RWPE1 (cell line): Measurements from ENCODE around the gene MAP1LC3A.
A peak's percentile ranks its signal among the peaks of the same experiment; 100 is the strongest.
"Not testable (repeated sequence)": the region's sequence is repeated elsewhere in the genome, so short reads cannot be mapped to it uniquely, and the experiment has no call there.

Experiments used
- CTCF ChIA-PET: fragments of 350-600 bp; sonication (Branson Sonifier 250); formaldehyde crosslinking; extraction: SDS; loops from one replicate; lab custom pipeline; 2021; lab: Yijun Ruan, JAX
- POLR2A ChIA-PET: fragments of 400-600 bp; formaldehyde crosslinking; extraction: SDS; loops from one replicate; lab custom pipeline; 2020; ENCODE audit warnings: antibody characterized with exemption; ENCODE audit not compliant: low non-redundant PET; lab: Yijun Ruan, JAX
- DNase-seq: peaks from one replicate; pipeline ENCODE4 v3.0.0; 2012; ENCODE audit warnings: low spot score
- H3K27ac ChIP-seq: fragments of 450-650 bp; 2 replicates; pipeline ENCODE4 v1.5.1; 2017
- CTCF ChIP-seq: fragments of 450-650 bp; conservative IDR thresholded peaks from 2 replicates; pipeline ENCODE4 v1.5.1; 2017; ENCODE audit warnings: low read depth, mild to moderate bottlenecking

Gene MAP1LC3A

GRCh38 chr20:34558320-34559218, at the start of gene MAP1LC3A:
Gene MAP1LC3A (plus strand): TSS chr20:34558718. CDS start chr20:34558869, 151 bp downstream.
- peak; percentile 99 for DNase-seq
- H3K27ac ChIP-seq: peak within 1 kb of the TSS; percentile 74
- ChIA-PET CTCF (interaction anchor here (0.9 to 1.7 kb wide), 4 partner anchors 9 to 256 kb away, joined by 3 to 6 read pairs (median 4); partner anchors contain the start of gene AHCY), POLR2A (interaction anchor here (0.6 to 1.4 kb wide), 3 partner anchors 38 to 92 kb away, joined by 3 to 6 read pairs (median 3); partner anchors contain the start of gene DYNLRB1)
- no peak for TF ChIP-seq CTCF

DNA sequence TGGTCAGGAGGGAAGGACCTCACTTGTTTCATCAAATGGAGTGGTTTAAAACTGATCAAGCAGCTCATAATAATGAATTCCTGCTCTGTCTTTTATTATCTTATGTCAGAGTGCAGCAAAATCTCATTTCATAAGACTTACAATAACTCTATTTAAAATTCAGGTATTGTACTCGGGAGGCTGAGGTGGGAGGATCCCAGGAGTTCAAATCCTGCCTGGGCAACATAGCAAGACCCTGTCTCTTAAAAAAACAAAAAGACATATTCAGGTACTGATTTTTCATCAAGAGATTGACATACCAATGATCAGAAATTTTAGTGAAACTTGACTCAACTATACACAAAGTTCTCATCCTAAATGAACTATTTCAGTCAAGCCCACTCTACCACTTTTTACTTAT, 47.9 kb upstream of the MAP1LC3A start:
- no peak overlapping the region for H3K27ac ChIP-seq
- TF ChIP-seq CTCF: no peak
- no peak for DNase-seq
- ChIA-PET CTCF (no interaction called here), POLR2A (no interaction called here)

GRCh38 chr20:34511891-34512265, 46.6 kb upstream of the MAP1LC3A start:
- ChIA-PET CTCF (interaction anchor here (0.6 to 1.8 kb wide), 2 partner anchors 199 to 232 kb away, joined by 3 to 9 read pairs; no protein-coding TSS in a partner anchor), POLR2A (no interaction called here)
- no peak overlapping the region for H3K27ac ChIP-seq
- DNase-seq: no peak
- TF ChIP-seq CTCF: no peak

- no peak overlapping the region for H3K27ac ChIP-seq
- DNase-seq: no peak
- no peak for TF ChIP-seq CTCF
- POLR2A ChIA-PET: no interaction called here
- CTCF ChIA-PET: interaction anchor here (1.8 kb wide), 1 partner anchor 200 kb away, joined by 9 read pairs; no protein-coding TSS in a partner anchor
Measured at GRCh38 chr20:34512266-34512954, 46.1 kb upstream of the MAP1LC3A start.

DNA sequence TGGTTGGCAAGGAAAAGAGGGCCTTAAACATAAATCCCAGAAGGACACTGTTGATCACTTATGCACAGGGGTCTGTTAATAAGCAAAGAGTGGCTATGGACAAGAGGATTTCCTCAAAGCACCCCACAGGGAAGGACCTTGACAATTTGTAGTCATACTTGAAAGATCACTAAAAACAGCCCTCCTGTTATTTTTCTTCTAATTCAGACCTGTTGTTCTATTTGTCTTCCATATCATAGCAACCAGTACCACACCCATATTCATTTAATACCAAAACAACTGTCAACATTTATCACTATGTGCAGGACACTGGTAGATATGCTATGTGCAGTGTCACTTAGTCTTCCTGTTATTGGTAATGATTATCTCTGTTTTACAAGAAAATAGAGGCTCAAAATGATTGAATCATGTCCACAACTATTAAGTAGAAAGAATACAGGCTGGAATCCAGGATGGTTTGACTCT, 45.5 kb upstream of the MAP1LC3A start:
- H3K27ac ChIP-seq: peak overlapping the region; percentile 51; the same call in 1 of the 2 replicates
- no peak for TF ChIP-seq CTCF
- ChIA-PET CTCF (interaction anchor here (1.8 kb wide), 1 partner anchor 200 kb away, joined by 9 read pairs; no protein-coding TSS in a partner anchor), POLR2A (no interaction called here)
- DNase-seq: peak; percentile 35

DNA sequence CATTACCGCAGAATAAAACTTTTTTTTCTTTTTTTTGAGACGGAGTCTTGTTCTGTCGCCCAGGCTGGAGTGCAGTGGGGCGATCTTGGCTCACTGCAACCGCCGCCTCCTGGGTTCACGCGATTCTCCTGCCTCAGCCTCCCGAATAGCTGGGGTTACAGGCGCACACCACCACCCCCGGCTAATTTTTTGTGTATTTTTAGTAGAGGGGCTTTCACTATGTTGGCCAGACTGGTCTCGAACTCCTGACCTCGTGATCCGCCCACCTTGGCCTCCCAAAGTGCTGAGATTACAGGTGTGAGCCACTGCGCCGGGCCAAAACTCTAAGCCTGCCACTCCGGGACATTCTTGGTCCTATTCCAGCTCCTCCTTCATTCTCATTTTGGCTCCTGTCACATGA, 44.5 kb upstream of the MAP1LC3A start:
- not testable (repeated sequence) for DNase-seq
- CTCF ChIA-PET: interaction anchor here (0.7 to 1.7 kb wide), 3 partner anchors 8 to 202 kb away, joined by 4 to 7 read pairs (median 5); no protein-coding TSS in a partner anchor
- POLR2A ChIA-PET: interaction anchor here (0.6 kb wide), 1 partner anchor 201 kb away, joined by 10 read pairs; no protein-coding TSS in a partner anchor
- H3K27ac ChIP-seq: peak overlapping the region; percentile 51
